DND-41 (cell line): ENCODE data around the gene MFAP3L.

Source experiments
- CTCF ChIP-seq: IDR thresholded peaks from 2 replicates; pipeline ENCODE4 v1.5.1; 2012; ENCODE audit warnings: borderline replicate concordance, low read length, moderate library complexity, mild to moderate bottlenecking; ENCODE audit not compliant: poor library complexity, severe bottlenecking; ENCODE audit errors: extremely low read depth
- EZH2 ChIP-seq: IDR thresholded peaks from 3 replicates; pipeline ENCODE4 v1.6.1; 2012; ENCODE audit warnings: borderline replicate concordance, low read depth, mild to moderate bottlenecking, moderate library complexity, low read length, inconsistent platforms; ENCODE audit not compliant: severe bottlenecking

DNA sequence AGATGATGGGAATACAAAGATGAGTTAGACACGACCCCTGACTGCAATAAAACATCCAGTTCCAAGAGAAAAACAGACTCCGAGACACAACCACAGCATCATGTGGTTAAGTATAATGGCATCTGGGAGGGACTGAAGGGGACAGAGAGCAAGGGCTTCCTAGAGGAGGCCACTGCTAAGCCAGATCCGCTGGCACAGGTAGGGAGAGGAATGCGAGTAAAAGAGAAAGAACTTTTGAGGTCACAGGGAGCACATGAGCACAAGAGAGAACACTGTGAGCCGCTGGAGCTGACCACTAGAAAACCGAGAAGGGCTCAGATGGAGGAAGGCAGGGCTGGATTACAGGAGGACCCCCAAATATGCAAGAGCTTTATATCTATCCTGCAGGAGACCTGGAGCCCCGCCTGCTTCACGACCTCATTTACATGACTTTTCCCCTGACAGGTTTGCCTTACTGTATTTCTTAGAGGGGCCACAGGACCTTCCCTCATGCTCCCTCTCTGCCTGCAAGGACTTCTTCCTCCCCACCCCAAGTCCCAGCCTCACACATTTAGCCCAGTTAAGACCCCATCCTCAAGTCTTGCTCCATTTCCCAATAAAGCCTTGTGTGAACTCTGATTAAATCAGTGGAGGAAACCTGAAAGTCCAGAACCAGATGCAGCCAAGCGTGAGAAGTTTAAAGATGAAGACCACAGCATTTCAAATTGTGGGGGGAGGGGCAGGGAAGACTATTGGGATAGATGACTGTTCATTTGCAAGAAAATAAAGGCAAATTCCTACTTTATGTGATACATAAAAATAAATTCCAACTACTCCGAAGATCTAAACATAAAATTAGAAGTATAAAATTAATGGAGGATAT, 29.6 kb downstream of the MFAP3L start:
- no peak for TF ChIP-seq CTCF
- no peak for TF ChIP-seq EZH2
